AG09319 (cell line): Measurements from ENCODE around the gene RAB3IL1.
"Not testable (repeated sequence)": the region's sequence is repeated elsewhere in the genome, so short reads cannot be mapped to it uniquely, and the experiment has no call there.

Experiments used
- DNase-seq: peaks from one replicate; pipeline ENCODE4 v3.0.0-alpha.2; 2010; ENCODE audit warnings: low read depth; ENCODE audit errors: extremely low read depth
- CTCF ChIP-seq: IDR thresholded peaks from 2 replicates; pipeline ENCODE4 v1.5.1; 2011; ENCODE audit warnings: low read depth, mild to moderate bottlenecking, inconsistent platforms, low read length, moderate library complexity

RAB3IL1 gene

GRCh38 chr11:61955422-61956135 is 38.2 kb upstream of the RAB3IL1 start:
- no peak for TF ChIP-seq CTCF
- no peak for DNase-seq

- peak; percentile 66 for DNase-seq
- TF ChIP-seq CTCF = peak; percentile 42
These were observed 37.6 kb upstream of the RAB3IL1 start for GRCh38 chr11:61954851-61955421.

GRCh38 chr11:61954106-61954850 is 36.9 kb upstream of the RAB3IL1 start:
- no peak for TF ChIP-seq CTCF
- DNase-seq = no peak

- not testable (repeated sequence) for DNase-seq
These were observed 36.3 kb upstream of the RAB3IL1 start for GRCh38 chr11:61953632-61954031.

GRCh38 chr11:61952882-61953281 is 35.5 kb upstream of the RAB3IL1 start:
- TF ChIP-seq CTCF = no peak
- DNase-seq = no peak

- no peak for DNase-seq
- no peak for TF ChIP-seq CTCF
These were observed 34.2 kb upstream of the RAB3IL1 start for GRCh38 chr11:61951484-61952135.

- no peak for DNase-seq
- no peak for TF ChIP-seq CTCF
These were observed 32.7 kb upstream of the RAB3IL1 start, which contains the start of gene BEST1 for GRCh38 chr11:61950035-61950547. Gene BEST1, plus strand, starts transcription at chr11:61950351. Its CDS starts 1,456 bp downstream, at chr11:61951807.
